ENCODE data around the gene MVD. TPM values are rescaled to one million over a fixed set of nuclear protein-coding genes. Genes with fewer than 3 reads are reported as not detected.
A peak's percentile ranks its signal among the peaks of the same experiment; 100 is the strongest.

The MVD gene
- total and polyA plus RNA-seq, 2 of the 13 experiments (the other 11 are each of a cell fraction or from before 2014, with no cell fraction given) = 28.1 to 187 TPM

DNA sequence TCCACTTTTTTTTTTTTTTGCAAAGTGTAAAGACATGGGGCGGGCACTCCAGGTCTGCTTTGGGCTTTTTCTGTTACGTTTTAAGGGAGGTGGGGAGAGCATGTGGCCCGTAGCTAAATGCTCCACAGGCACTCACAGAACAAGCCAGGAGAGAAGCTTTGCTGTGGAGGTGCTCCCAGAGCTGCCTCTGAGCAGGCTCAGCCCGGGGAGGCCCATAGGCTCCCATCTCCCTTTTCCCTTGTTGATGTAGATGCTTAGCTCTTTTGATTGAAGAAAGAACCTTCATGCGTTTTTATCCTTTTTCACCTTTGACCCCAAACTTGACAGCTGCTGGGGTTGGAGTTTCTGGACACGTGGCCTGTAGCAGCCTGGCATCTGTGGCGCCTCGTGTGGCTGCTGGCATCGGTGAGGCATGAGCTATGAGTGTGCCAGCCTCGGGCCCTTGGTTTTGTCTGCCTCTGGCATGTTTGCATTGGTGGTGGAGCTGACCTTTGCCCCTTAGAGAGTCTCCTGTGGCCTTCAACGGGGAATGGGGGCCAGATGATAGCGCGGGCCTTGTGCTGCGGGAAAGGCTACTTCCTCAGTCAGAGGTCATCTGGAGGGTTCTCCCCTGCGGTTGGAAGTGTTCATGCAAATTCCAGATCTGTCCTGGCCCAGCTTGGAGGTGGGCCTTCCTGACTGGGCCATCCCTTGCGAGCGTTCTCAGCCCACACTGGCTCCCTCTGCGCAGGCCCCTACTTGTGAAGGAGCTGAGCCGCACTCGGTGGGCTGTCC is 44.5 kb downstream of the MVD start (continued):
- TF ChIP-seq MED8 (CRISPR knock-in tag; IDR thresholded peaks at IDR 0.05; ENCODE audit: insufficient replicate concordance) = no peak
- peak; percentile 83; the same call in 1 of the 2 replicates for TF ChIP-seq KDM6A (CRISPR knock-in tag; IDR thresholded peaks at IDR 0.05; ENCODE audit: low read depth)
- TF ChIP-seq NRL (CRISPR knock-in tag; IDR thresholded peaks at IDR 0.05; ENCODE audit: borderline replicate concordance) = peak; percentile 72
- peak; percentile 68 for TF ChIP-seq ZMYM4 (CRISPR knock-in tag; IDR thresholded peaks at IDR 0.05)
- TF ChIP-seq ZNF644 (CRISPR knock-in tag; IDR thresholded peaks at IDR 0.05; ENCODE audit: low read depth) = peak; percentile 64
- TF ChIP-seq KAT8 (CRISPR knock-in tag; IDR thresholded peaks at IDR 0.05) = peak; percentile 37; the same call in 1 of the 2 replicates
- no peak for TF ChIP-seq SOX6 (IDR thresholded peaks at IDR 0.05)
- TF ChIP-seq SOX6 (CRISPR knock-in tag; IDR thresholded peaks at IDR 0.05) = peak; percentile 61
- TF ChIP-seq FOXK1 (CRISPR knock-in tag; IDR thresholded peaks at IDR 0.05; ENCODE audit: borderline replicate concordance, low read depth) = peak; percentile 21; the same call in 1 of the 2 replicates
- no peak for TF ChIP-seq ARNT (IDR thresholded peaks at IDR 0.05)
- TF ChIP-seq KDM4B (CRISPR knock-in tag; IDR thresholded peaks at IDR 0.05) = 0 out of 2 replicates have a peak, but pooled peaks have one; percentile 20
- peak; percentile 56; the same call in 1 of the 2 replicates for TF ChIP-seq TGIF2 (CRISPR knock-in tag; IDR thresholded peaks at IDR 0.05)
- TF ChIP-seq EHMT2 (IDR thresholded peaks at IDR 0.05; ENCODE audit: borderline replicate concordance, low read depth, low read length) = peak; percentile 36; the same call in 1 of the 2 replicates
- 0 out of 2 replicates have a peak, but pooled peaks have one; percentile 56 for TF ChIP-seq BRCA1 (CRISPR knock-in tag; IDR thresholded peaks at IDR 0.05)
- peak; percentile 75; the same call in 1 of the 2 replicates for TF ChIP-seq ZNF264 (CRISPR knock-in tag; IDR thresholded peaks at IDR 0.05)
- TF ChIP-seq, protein P1, sequence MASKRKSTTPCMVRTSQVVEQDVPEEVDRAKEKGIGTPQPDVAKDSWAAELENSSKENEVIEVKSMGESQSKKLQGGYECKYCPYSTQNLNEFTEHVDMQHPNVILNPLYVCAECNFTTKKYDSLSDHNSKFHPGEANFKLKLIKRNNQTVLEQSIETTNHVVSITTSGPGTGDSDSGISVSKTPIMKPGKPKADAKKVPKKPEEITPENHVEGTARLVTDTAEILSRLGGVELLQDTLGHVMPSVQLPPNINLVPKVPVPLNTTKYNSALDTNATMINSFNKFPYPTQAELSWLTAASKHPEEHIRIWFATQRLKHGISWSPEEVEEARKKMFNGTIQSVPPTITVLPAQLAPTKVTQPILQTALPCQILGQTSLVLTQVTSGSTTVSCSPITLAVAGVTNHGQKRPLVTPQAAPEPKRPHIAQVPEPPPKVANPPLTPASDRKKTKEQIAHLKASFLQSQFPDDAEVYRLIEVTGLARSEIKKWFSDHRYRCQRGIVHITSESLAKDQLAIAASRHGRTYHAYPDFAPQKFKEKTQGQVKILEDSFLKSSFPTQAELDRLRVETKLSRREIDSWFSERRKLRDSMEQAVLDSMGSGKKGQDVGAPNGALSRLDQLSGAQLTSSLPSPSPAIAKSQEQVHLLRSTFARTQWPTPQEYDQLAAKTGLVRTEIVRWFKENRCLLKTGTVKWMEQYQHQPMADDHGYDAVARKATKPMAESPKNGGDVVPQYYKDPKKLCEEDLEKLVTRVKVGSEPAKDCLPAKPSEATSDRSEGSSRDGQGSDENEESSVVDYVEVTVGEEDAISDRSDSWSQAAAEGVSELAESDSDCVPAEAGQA (IDR thresholded peaks at IDR 0.05; ENCODE audit: low read depth) = 0 out of 2 replicates have a peak, but pooled peaks have one; percentile 12
- TF ChIP-seq, protein P1 (CRISPR knock-in tag; IDR thresholded peaks at IDR 0.05; ENCODE audit: borderline replicate concordance) = no peak
- TF ChIP-seq, protein P2, sequence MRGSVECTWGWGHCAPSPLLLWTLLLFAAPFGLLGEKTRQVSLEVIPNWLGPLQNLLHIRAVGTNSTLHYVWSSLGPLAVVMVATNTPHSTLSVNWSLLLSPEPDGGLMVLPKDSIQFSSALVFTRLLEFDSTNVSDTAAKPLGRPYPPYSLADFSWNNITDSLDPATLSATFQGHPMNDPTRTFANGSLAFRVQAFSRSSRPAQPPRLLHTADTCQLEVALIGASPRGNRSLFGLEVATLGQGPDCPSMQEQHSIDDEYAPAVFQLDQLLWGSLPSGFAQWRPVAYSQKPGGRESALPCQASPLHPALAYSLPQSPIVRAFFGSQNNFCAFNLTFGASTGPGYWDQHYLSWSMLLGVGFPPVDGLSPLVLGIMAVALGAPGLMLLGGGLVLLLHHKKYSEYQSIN (CRISPR knock-in tag; IDR thresholded peaks at IDR 0.05; ENCODE audit: borderline replicate concordance) = no peak
- TF ChIP-seq, protein P3, sequence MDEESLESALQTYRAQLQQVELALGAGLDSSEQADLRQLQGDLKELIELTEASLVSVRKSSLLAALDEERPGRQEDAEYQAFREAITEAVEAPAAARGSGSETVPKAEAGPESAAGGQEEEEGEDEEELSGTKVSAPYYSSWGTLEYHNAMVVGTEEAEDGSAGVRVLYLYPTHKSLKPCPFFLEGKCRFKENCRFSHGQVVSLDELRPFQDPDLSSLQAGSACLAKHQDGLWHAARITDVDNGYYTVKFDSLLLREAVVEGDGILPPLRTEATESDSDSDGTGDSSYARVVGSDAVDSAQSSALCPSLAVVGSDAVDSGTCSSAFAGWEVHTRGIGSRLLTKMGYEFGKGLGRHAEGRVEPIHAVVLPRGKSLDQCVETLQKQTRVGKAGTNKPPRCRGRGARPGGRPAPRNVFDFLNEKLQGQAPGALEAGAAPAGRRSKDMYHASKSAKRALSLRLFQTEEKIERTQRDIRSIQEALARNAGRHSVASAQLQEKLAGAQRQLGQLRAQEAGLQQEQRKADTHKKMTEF (CRISPR knock-in tag; IDR thresholded peaks at IDR 0.05) = peak; percentile 64; the same call in 1 of the 2 replicates
- TF ChIP-seq TCF7 (IDR thresholded peaks at IDR 0.05; ENCODE audit: low read depth) = no peak
- peak; percentile 48; the same call in 1 of the 2 replicates for TF ChIP-seq ZSCAN21 (CRISPR knock-in tag; IDR thresholded peaks at IDR 0.05; ENCODE audit: borderline replicate concordance)
- 0 out of 2 replicates have a peak, but pooled peaks have one; percentile 62 for TF ChIP-seq ZNF354B (CRISPR knock-in tag; IDR thresholded peaks at IDR 0.05)
- TF ChIP-seq ZNF468 (CRISPR knock-in tag; IDR thresholded peaks at IDR 0.05) = 0 out of 2 replicates have a peak, but pooled peaks have one; percentile 75

Measured in HepG2 (cell line).